PFSK-1 (cell line): ENCODE results near the gene CEP68.

Experiments used
- FOXP2 ChIP-seq: optimal IDR thresholded peaks from 2 replicates; pipeline ENCODE3; 2011; ENCODE audit warnings: borderline replicate concordance, control low read depth, inconsistent platforms; ENCODE audit not compliant: insufficient read depth; ENCODE audit errors: extremely low read length, extremely low read depth
- POLR2AphosphoS5 ChIP-seq: IDR thresholded peaks from 2 replicates; pipeline ENCODE4 v1.6.1; 2012; ENCODE audit warnings: low read depth, mild to moderate bottlenecking, control low read depth, low read length, moderate library complexity
- SIN3A ChIP-seq: IDR thresholded peaks from 2 replicates; pipeline ENCODE4 v1.6.1; 2012; ENCODE audit warnings: mild to moderate bottlenecking, low read length, moderate library complexity, borderline replicate concordance; ENCODE audit not compliant: insufficient read depth
- TAF1 ChIP-seq: IDR thresholded peaks from 2 replicates; pipeline ENCODE4 v1.6.1; 2012; ENCODE audit warnings: low read length, control low read depth, borderline replicate concordance; ENCODE audit not compliant: insufficient read depth
- TF ChIP-seq, protein P1 (sequence below), 2 experiments: IDR thresholded peaks; 2 replicates each; pipeline versions ENCODE4 v1.6.1 to v1.8.0; 2011 to 2012; ENCODE audit warnings: low read depth in 2 of 2, low read length in 2 of 2, control low read depth in 1 of 2, inconsistent platforms in 1 of 2, mild to moderate bottlenecking in 1 of 2, moderate library complexity in 1 of 2; ENCODE audit not compliant: insufficient read depth in 1 of 2

CEP68 gene

DNA sequence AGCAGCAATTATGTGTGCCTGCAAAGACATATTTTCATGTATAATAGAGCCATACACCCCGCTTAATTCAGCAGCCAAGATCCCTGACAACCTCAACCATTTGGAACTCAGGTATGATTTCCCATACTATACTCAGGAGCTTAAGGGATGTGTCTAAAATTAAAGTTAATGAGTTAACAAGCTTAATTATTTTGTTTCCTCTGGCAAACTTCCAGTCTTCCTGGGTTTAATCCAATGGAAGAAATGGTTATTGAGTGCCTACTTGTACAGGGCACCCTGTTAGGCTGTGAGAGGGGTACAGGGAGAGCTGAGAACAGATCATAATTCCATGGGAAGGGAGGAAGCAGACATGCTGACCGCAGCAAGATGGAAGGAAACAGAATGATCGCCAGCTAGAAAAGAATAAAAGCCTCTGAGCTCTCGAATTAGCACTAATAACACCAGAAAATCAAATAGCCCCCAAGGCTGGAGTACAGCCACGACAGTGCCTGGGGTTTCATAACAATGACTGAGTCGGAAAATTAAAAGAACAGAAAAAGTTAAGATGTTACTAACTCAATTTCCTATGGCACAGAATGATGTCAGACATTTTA lies 20.8 kb upstream of the CEP68 start:
- TF ChIP-seq, protein P1, sequence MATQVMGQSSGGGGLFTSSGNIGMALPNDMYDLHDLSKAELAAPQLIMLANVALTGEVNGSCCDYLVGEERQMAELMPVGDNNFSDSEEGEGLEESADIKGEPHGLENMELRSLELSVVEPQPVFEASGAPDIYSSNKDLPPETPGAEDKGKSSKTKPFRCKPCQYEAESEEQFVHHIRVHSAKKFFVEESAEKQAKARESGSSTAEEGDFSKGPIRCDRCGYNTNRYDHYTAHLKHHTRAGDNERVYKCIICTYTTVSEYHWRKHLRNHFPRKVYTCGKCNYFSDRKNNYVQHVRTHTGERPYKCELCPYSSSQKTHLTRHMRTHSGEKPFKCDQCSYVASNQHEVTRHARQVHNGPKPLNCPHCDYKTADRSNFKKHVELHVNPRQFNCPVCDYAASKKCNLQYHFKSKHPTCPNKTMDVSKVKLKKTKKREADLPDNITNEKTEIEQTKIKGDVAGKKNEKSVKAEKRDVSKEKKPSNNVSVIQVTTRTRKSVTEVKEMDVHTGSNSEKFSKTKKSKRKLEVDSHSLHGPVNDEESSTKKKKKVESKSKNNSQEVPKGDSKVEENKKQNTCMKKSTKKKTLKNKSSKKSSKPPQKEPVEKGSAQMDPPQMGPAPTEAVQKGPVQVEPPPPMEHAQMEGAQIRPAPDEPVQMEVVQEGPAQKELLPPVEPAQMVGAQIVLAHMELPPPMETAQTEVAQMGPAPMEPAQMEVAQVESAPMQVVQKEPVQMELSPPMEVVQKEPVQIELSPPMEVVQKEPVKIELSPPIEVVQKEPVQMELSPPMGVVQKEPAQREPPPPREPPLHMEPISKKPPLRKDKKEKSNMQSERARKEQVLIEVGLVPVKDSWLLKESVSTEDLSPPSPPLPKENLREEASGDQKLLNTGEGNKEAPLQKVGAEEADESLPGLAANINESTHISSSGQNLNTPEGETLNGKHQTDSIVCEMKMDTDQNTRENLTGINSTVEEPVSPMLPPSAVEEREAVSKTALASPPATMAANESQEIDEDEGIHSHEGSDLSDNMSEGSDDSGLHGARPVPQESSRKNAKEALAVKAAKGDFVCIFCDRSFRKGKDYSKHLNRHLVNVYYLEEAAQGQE (IDR thresholded peaks at IDR 0.05; ENCODE audit: insufficient read depth in 1 of 2, low read depth in 2 of 2, low read length in 2 of 2): no peak
- TF ChIP-seq TAF1 (no peak), FOXP2 (no peak)

GRCh38 chr2:65037178-65037577 lies 19.0 kb upstream of the CEP68 start:
- no peak for TF ChIP-seq SIN3A
- TF ChIP-seq FOXP2: no peak
- TF ChIP-seq TAF1: no peak
- TF ChIP-seq POLR2AphosphoS5: no peak
- TF ChIP-seq, protein P1 (IDR thresholded peaks at IDR 0.05; ENCODE audit: insufficient read depth in 1 of 2, low read depth in 2 of 2, low read length in 2 of 2): no peak

DNA sequence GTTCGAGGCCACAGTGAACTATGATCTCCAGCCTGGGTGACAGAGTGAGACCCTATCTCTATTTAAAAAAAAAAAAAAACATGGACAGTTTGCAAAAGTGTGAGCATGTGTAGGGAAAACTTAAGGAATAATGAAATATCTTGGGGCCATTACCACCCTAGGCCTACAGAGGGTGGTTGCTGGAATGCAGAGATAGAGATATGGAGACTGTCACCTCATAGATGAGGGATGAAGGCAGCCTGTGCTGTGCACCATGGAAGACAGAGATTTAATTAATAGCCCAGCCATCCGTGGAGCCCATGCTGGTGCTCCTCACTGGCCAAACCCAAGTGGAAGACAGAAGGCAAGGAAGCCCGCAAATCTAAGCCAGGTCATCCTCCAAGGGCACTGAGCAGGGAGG lies 16.6 kb upstream of the CEP68 start:
- TF ChIP-seq SIN3A: no peak
- TF ChIP-seq POLR2AphosphoS5: no peak
- TF ChIP-seq, protein P1 (IDR thresholded peaks at IDR 0.05; ENCODE audit: insufficient read depth in 1 of 2, low read depth in 2 of 2, low read length in 2 of 2): no peak
- no peak for TF ChIP-seq TAF1
- no peak for TF ChIP-seq FOXP2

DNA sequence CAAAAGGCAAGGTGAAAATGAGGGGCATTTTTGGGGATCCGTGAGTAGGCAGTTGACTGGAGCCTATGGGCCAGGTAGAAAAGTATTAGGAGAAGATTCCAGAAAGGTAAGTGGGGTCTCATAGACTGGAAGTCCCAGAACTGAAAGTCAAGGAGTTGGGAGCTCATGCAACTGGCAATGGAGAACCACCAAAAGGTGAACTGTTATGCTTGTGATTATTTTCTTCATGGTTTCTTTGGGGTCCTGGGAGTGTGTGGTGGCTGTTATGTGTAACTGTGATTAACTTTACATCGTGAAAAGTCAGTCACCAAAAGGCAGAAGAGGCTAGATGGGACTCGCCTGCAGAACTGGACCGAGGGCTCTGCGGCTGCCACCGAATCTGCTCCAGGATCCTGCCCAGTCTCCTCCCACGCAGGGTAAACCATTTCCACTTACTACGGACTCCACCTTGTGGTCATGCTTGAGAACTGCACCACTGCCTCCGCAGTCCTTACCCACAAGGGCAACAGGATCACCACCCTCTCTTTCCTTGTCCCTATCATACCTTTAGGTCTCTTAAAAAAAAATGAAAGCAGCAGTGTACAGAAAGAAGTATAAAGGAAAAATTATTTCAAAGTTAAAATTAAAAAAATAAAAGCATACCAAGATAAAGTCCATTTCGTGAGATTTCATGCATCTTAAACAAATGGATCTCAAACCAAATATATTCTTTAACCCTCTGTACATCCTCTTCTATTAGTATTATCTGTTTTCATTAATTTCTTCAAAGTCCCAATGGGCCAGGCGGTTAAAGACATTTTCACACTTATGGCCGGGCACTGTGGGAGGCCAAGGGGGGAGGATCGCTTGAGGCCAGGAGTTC lies 15.6 kb upstream of the CEP68 start:
- no peak for TF ChIP-seq POLR2AphosphoS5
- TF ChIP-seq FOXP2: peak; percentile 41

DNA sequence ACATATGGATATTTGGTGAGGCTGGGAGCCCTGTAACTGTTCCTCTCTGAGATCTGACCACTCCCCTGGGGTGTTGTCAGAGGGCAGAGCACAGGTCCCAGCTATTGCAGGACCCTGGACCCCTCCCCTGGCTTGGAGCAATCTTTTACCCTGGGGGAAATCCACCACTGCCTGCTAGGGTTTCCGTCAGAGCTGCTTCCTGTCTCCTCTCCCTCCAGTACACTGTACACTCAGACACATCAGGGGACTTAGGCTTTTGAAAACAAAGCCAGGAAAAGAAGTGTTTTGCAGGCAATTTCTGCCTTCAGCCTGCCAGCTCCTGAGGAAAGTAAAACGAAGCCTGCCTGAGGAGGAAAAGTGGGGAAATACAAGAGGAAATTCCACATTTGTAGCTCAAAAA lies 13.2 kb upstream of the CEP68 start:
- no peak for TF ChIP-seq SIN3A
- no peak for TF ChIP-seq FOXP2
- TF ChIP-seq POLR2AphosphoS5: no peak
- TF ChIP-seq, protein P1 (IDR thresholded peaks at IDR 0.05; ENCODE audit: insufficient read depth in 1 of 2, low read depth in 2 of 2, low read length in 2 of 2): no peak
- no peak for TF ChIP-seq TAF1
